Left ventricle myocardium inferior (tissue), 1 donor: ENCODE data around the gene CLIP4. TPM values are rescaled to one million over a fixed set of nuclear protein-coding genes. Genes with fewer than 3 reads are reported as not detected.

Experiments
- DNase-seq: peaks from one replicate; pipeline ENCODE4 v3.0.0-alpha.2; 2020
- H3K27ac ChIP-seq: fragments of 200-600 bp; replicated peaks from 2 replicates; pipeline ENCODE4 v1.8.0; 2021
- H3K27me3 ChIP-seq: fragments of 200-600 bp; 2 replicates; pipeline ENCODE4 v1.8.0; 2021; ENCODE audit warnings: low read depth
- H3K36me3 ChIP-seq: fragments of 200-600 bp; 2 replicates; pipeline ENCODE4 v1.8.0; 2021
- H3K4me1 ChIP-seq: fragments of 200-600 bp; 2 replicates; pipeline ENCODE4 v1.8.0; 2021
- H3K4me3 ChIP-seq: fragments of 200-600 bp; 2 replicates; pipeline ENCODE4 v1.8.0; 2021; ENCODE audit warnings: mild to moderate bottlenecking, moderate library complexity
- H3K9me3 ChIP-seq: fragments of 200-600 bp; replicated peaks from 2 replicates; pipeline ENCODE4 v1.8.0; 2021
- intact Hi-C: fragments of 100-400 bp; cut with micrococcal nuclease; formaldehyde crosslinking; loops from one replicate; pipeline ENCODE4 v1.11.0; 2022
- total RNA-seq: library from RNA; stranded (reverse); fragmentation: NEBNext Ultra II Directional; extraction: Animal tissue kit (Norgen Biotek cat#: 25700); gene quantifications from one replicate; pipeline ENCODE4 v1.2.1, GENCODE V29; 2021
- TF ChIP-seq, protein P1 (sequence below): fragments of 200-600 bp; IDR thresholded peaks from 2 replicates; pipeline ENCODE4 v1.8.0; 2021; ENCODE audit warnings: antibody characterized with exemption, mild to moderate bottlenecking, borderline replicate concordance
- donor health status: DM: no; HTN: yes; CAD: no; lungs with severe emphysema.

The CLIP4 gene
- total RNA-seq, 1 donor from 2014 or later = 33.6 TPM

DNA sequence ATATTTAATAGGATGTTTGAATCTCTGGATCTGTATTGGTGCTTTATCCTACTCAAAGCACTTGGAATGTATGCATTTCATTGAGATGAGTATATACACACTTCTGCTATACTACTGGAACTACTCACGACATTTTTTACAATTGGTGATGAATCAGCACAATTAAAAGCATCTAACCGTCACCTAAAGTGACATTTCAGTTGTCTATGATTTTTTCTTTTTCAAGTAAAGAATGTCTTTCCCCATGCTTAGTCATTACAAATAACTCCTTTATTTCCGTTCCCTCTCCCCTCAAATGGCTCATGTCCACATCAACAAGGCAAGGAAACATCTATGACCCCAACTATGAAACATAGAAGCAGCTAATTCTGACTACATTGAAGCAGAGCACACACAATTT, 77.3 kb downstream of the CLIP4 start:
- Histone ChIP-seq H3K4me1 (peaks cover 9% of the 10 kb centered on the region), H3K4me3 (no peak overlapping the region), H3K36me3 (peaks cover 1% of the 10 kb centered on the region), H3K27me3 (no peaks in the 10 kb centered on the region), H3K27ac (no peak overlapping the region), H3K9me3 (no peaks in the 10 kb centered on the region)
- intact Hi-C loops = no loop called here
- TF ChIP-seq, protein P1, sequence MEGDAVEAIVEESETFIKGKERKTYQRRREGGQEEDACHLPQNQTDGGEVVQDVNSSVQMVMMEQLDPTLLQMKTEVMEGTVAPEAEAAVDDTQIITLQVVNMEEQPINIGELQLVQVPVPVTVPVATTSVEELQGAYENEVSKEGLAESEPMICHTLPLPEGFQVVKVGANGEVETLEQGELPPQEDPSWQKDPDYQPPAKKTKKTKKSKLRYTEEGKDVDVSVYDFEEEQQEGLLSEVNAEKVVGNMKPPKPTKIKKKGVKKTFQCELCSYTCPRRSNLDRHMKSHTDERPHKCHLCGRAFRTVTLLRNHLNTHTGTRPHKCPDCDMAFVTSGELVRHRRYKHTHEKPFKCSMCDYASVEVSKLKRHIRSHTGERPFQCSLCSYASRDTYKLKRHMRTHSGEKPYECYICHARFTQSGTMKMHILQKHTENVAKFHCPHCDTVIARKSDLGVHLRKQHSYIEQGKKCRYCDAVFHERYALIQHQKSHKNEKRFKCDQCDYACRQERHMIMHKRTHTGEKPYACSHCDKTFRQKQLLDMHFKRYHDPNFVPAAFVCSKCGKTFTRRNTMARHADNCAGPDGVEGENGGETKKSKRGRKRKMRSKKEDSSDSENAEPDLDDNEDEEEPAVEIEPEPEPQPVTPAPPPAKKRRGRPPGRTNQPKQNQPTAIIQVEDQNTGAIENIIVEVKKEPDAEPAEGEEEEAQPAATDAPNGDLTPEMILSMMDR = no peak
- no peak for DNase-seq

DNA sequence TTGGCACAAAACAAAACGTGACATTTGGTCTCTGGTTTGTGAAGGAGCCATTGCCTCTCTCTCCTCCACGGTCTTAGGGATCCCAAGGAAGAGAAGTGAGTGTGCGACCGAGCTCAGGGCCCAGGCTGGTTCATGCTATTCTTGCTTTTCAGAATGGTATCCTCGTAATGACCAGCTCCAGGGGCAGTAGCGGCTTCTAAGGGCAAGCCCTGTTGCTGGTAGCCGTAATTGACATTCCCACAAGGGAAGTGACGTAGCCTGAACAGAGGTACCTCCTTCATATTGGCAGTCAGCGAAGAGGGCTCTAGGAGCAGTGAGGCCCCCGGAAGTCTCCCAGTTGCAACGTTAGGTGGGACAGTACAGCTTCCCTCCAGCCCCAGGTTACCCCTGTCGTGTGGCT, 77.9 kb downstream of the CLIP4 start:
- Histone ChIP-seq H3K4me1 (peaks cover 9% of the 10 kb centered on the region), H3K36me3 (no peaks in the 10 kb centered on the region), H3K4me3 (no peak overlapping the region), H3K9me3 (no peaks in the 10 kb centered on the region), H3K27me3 (no peaks in the 10 kb centered on the region), H3K27ac (no peak overlapping the region)
- intact Hi-C loops = no loop called here
- TF ChIP-seq, protein P1 = no peak
- DNase-seq = no peak

DNA sequence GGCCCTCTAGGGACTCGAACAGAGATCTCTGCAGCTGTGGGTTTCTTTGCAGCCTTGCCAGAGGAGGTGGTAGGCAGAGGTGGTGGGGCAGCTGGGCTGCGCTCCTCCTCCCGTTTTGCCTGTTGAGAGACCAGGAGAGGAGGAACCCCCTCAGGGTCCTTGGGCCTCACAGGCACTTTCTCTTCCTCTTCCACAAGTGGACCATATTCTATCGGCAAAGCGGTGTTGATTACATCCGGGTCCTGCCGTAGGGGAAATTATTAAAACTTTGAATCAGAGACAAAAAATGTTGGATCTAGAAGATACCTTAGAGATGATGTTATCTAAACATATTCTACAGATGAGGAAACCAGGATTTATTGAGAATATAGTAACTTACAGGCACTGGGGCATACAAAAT, 78.5 kb downstream of the CLIP4 start:
- H3K9me3 ChIP-seq = no peaks in the 10 kb centered on the region
- H3K36me3 ChIP-seq = no peaks in the 10 kb centered on the region
- no peak overlapping the region for H3K27ac ChIP-seq
- TF ChIP-seq, protein P1 = no peak
- H3K27me3 ChIP-seq = no peaks in the 10 kb centered on the region
- DNase-seq = no peak
- no peak overlapping the region for H3K4me3 ChIP-seq
- H3K4me1 ChIP-seq = peaks cover 9% of the 10 kb centered on the region
- intact Hi-C loops = no loop called here

DNA sequence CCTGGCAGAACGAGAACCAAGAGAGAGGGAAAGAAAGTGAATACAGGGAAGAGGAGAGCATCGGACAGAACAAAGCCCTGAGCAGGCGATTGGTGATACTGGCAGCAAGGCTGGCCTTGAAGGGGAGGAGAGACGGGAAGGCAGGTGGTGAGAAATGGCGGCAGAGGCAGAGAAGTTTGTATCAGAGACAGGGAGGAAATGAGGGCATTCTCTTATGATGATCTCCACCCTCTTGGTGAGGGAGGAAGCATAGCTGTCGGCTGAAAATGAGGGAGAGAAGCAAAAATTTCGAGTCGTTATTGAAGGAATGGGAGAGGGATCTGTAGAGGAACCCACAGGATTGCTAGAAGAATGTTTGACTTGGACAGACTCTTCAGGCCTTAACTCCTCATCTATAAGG, 80.6 kb downstream of the CLIP4 start:
- no peak for DNase-seq
- Histone ChIP-seq H3K4me3 (no peak overlapping the region), H3K4me1 (peaks cover 9% of the 10 kb centered on the region), H3K9me3 (no peaks in the 10 kb centered on the region), H3K27ac (no peak overlapping the region), H3K36me3 (no peaks in the 10 kb centered on the region), H3K27me3 (no peaks in the 10 kb centered on the region)
- intact Hi-C loops = loop anchor here (2.0 kb wide), 1 partner anchor 237 kb away; no protein-coding TSS in a partner anchor
- TF ChIP-seq, protein P1 = no peak

DNA sequence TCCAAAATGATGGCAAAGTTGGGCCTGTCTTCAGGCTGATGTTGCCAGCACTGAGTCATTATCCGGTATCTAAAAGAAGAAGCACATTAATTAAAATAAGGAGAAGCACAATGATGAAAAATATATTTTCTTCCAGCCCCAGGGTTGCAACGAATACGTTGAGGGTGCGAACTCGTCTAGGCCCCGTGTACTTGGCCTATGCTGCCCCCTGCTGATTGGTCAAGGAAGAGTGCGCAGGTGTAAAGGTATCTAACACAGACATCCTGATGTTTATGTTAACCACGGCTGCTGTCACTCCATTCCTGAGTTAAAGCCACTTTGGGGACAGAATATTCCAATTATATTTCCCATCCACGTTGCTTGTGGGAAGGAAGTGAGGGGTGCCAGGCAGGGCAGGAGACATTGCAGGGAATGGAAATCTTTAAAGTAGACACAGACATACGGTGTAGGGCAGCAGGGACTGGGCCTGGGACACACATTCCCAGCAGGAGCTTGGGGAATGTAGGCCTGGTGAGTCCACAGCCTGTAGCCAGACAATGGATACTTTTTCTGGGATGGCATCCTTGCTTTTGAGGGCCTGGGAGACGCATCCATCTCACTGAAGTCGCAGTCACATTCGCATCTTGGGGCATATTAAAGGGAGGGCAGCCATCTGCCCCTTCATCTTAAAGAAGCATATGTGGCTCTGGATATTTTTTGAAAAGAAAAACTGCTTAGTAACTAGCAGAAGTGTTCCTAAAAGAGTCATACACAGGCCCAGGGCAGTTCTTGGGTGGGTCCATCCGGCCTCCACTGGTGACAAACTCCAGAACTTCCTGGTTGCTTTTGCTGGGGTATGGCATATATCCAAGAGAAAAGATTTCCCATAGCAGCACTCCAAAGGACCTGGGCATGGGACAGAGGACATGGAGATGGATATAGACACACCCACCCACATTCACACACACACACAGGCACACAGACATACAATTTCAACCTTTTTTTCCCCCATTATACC, 81.9 kb downstream of the CLIP4 start:
- Histone ChIP-seq H3K4me1 (peaks cover 9% of the 10 kb centered on the region), H3K27me3 (no peaks in the 10 kb centered on the region), H3K4me3 (no peak overlapping the region), H3K36me3 (no peaks in the 10 kb centered on the region), H3K9me3 (no peaks in the 10 kb centered on the region), H3K27ac (peak overlapping the region; percentile 34)
- intact Hi-C loops = loop anchor here (2.0 kb wide), 1 partner anchor 238 kb away; no protein-coding TSS in a partner anchor
- peak; percentile 53 for DNase-seq
- TF ChIP-seq, protein P1 = peak; percentile 82
